K562 (cell line): ENCODE measurements around the gene PRTFDC1. TPM values are rescaled to one million over a fixed set of nuclear protein-coding genes. Genes with fewer than 3 reads are reported as not detected.

ENCODE experiments used
- MYNN ChIP-seq, 2 experiments: sonication (generic); formaldehyde crosslinking in 1 of 2; IDR thresholded peaks; 2 replicates each; pipeline versions ENCODE4 v1.5.0 to v1.6.1; 2016 to 2020; ENCODE audit warnings: antibody characterized with exemption in 1 of 2, missing genetic modification reagents in 1 of 2
- SNRNP70 ChIP-seq: fragments of 200-400 bp; formaldehyde crosslinking; optimal IDR thresholded peaks from 2 replicates; pipeline ENCODE3; 2017; ENCODE audit warnings: low read depth, low read length
- TOE1 ChIP-seq, 2 experiments: fragments of 450-650 bp in 1 of 2; sonication (generic) in 1 of 2; formaldehyde crosslinking in 1 of 2; IDR thresholded peaks; 2 replicates each; pipeline versions ENCODE4 v1.7.1 to v1.8.0; 2016 to 2022; ENCODE audit warnings: borderline replicate concordance in 2 of 2, mild to moderate bottlenecking in 2 of 2, antibody characterized with exemption in 1 of 2, inconsistent platforms in 1 of 2, low read depth in 1 of 2, missing genetic modification reagents in 1 of 2, moderate library complexity in 1 of 2
- polyA plus RNA-seq, 8 experiments: library from polyadenylated mRNA; depleted of rRNA in 4 of 8; stranded (reverse) in 5 of 8; unstranded in 3 of 8; fragments of >200 nt; fragmentation: Nextera tagmentation in 2 of 8; fragmentation: Illumina TruSeq in 1 of 8; extraction: Ambion mirVana in 2 of 8; extraction: Trizol in 1 of 8; gene quantifications; 2 replicates each; pipeline versions ENCODE4 v1.2.1 to v1.2.3, GENCODE V29; 2011 to 2014; ENCODE audit warnings: inconsistent platforms in 1 of 8, missing spikeins in 1 of 8
- total RNA-seq, 7 experiments: library from RNA; depleted of rRNA in 6 of 7; stranded (reverse); fragments of >200 nt in 6 of 7; fragmentation: Illumina TruSeq in 2 of 7; extraction: Trizol in 2 of 7; gene quantifications; 2 replicates each; pipeline versions ENCODE4 v1.2.1 to v1.2.3, GENCODE V29; 2011 to 2021; ENCODE audit warnings: low replicate concordance in 1 of 7
- TF ChIP-seq, protein P1 (sequence below): fragments of 250-450 bp; sonication (Bioruptor Pico); IDR thresholded peaks from 2 replicates; pipeline ENCODE4 v1.5.0; 2021
- TF ChIP-seq, protein P2 (sequence below): fragments of 450-650 bp; IDR thresholded peaks from 2 replicates; pipeline ENCODE4 v1.6.1; 2016; ENCODE audit warnings: low read depth
- TF ChIP-seq, protein P3 (sequence below): fragments of 200-800 bp; sonication (Bioruptor generic); IDR thresholded peaks from 2 replicates; pipeline ENCODE4 v1.6.1; 2017; ENCODE audit warnings: missing genetic modification characterization, missing compliant biosample characterization
- TF ChIP-seq, protein P4 (sequence below): fragments of 450-650 bp; conservative IDR thresholded peaks from 2 replicates; pipeline ENCODE4 v1.6.1; 2016; ENCODE audit warnings: missing genetic modification characterization, low read depth, mild to moderate bottlenecking, control low read depth, missing compliant biosample characterization
- TF ChIP-seq, protein P5 (sequence below): fragments of 250-450 bp; sonication (Bioruptor Pico); IDR thresholded peaks from 2 replicates; pipeline ENCODE4 v1.5.1; 2021; ENCODE audit warnings: mild to moderate bottlenecking

Gene PRTFDC1
- total and polyA plus RNA-seq, 9 of the 15 experiments (the other 6 are each of a cell fraction or from before 2014, with no cell fraction given), result 7.0 to 27.6 (median 10.0) TPM

DNA sequence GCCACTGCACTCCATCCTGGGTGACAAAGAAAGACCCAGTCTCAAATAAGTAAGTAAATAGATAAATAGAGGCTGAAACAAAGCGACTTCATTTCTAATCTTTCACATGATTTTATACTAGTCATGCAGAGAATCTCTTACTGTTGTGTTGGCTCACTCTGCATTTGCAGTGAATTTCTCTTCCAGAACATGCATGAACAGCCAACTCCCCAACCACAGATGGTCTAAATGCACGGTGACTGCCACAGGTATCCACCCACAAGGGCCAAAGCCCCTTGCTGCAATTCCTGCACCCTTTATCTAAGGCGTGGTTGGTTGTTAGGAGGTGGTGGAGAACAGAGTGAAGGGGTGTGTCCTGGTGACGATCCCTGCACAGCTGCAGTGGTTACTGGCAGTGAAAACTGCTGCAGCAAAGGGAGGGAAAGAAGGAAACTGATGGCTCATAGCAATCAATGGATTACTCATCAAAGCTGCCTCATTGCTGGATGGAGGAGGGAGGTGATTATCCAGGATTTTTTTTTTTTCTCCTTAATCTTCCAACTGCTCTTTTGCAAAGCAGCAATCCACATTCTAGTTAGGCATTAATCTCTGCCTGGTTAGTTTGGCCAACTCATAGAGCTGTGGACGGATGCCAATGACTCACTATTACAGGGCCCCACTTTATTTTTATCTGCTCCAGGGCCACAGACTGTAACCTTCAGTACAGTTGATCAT, 50.6 kb downstream of the PRTFDC1 start (continued):
- TF ChIP-seq MYNN (IDR thresholded peaks at IDR 0.05), result 0 out of 2 replicates have a peak, but pooled peaks have one; percentile 5
- no peak for TF ChIP-seq MYNN (CRISPR knock-in tag; IDR thresholded peaks at IDR 0.05)
- no peak for TF ChIP-seq TOE1 (IDR thresholded peaks at IDR 0.05; ENCODE audit: borderline replicate concordance)
- TF ChIP-seq TOE1 (CRISPR knock-in tag; IDR thresholded peaks at IDR 0.05; ENCODE audit: borderline replicate concordance, low read depth), result no peak
- TF ChIP-seq, protein P1, sequence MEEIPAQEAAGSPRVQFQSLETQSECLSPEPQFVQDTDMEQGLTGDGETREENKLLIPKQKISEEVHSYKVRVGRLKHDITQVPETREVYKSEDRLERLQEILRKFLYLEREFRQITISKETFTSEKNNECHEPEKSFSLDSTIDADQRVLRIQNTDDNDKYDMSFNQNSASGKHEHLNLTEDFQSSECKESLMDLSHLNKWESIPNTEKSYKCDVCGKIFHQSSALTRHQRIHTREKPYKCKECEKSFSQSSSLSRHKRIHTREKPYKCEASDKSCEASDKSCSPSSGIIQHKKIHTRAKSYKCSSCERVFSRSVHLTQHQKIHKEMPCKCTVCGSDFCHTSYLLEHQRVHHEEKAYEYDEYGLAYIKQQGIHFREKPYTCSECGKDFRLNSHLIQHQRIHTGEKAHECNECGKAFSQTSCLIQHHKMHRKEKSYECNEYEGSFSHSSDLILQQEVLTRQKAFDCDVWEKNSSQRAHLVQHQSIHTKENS, result no peak
- TF ChIP-seq, protein P2, sequence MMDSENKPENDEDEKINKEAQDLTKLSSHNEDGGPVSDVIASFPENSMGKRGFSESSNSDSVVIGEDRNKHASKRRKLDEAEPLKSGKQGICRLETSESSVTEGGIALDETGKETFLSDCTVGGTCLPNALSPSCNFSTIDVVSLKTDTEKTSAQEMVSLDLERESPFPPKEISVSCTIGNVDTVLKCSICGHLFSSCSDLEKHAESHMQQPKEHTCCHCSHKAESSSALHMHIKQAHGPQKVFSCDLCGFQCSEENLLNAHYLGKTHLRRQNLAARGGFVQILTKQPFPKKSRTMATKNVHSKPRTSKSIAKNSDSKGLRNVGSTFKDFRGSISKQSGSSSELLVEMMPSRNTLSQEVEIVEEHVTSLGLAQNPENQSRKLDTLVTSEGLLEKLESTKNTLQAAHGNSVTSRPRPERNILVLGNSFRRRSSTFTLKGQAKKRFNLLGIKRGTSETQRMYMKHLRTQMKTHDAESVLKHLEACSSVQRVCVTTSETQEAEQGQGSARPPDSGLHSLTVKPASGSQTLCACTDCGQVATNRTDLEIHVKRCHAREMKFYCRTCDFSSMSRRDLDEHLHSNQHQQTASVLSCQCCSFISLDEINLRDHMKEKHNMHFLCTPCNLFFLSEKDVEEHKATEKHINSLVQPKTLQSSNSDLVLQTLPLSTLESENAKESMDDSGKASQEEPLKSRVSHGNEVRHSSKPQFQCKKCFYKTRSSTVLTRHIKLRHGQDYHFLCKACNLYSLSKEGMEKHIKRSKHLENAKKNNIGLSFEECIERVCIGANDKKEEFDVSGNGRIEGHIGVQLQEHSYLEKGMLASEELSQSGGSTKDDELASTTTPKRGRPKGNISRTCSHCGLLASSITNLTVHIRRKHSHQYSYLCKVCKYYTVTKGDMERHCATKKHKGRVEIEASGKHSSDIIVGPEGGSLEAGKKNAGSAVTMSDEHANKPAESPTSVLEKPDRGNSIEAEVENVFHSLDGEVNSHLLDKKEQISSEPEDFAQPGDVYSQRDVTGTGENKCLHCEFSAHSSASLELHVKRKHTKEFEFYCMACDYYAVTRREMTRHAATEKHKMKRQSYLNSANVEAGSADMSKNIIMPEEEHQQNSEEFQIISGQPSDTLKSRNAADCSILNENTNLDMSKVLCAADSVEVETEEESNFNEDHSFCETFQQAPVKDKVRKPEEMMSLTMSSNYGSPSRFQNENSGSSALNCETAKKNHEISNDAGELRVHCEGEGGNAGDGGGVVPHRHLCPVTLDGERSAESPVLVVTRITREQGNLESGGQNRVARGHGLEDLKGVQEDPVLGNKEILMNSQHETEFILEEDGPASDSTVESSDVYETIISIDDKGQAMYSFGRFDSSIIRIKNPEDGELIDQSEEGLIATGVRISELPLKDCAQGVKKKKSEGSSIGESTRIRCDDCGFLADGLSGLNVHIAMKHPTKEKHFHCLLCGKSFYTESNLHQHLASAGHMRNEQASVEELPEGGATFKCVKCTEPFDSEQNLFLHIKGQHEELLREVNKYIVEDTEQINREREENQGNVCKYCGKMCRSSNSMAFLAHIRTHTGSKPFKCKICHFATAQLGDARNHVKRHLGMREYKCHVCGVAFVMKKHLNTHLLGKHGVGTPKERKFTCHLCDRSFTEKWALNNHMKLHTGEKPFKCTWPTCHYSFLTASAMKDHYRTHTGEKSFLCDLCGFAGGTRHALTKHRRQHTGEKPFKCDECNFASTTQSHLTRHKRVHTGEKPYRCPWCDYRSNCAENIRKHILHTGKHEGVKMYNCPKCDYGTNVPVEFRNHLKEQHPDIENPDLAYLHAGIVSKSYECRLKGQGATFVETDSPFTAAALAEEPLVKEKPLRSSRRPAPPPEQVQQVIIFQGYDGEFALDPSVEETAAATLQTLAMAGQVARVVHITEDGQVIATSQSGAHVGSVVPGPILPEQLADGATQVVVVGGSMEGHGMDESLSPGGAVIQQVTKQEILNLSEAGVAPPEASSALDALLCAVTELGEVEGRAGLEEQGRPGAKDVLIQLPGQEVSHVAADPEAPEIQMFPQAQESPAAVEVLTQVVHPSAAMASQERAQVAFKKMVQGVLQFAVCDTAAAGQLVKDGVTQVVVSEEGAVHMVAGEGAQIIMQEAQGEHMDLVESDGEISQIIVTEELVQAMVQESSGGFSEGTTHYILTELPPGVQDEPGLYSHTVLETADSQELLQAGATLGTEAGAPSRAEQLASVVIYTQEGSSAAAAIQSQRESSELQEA, result no peak
- TF ChIP-seq, protein P3, sequence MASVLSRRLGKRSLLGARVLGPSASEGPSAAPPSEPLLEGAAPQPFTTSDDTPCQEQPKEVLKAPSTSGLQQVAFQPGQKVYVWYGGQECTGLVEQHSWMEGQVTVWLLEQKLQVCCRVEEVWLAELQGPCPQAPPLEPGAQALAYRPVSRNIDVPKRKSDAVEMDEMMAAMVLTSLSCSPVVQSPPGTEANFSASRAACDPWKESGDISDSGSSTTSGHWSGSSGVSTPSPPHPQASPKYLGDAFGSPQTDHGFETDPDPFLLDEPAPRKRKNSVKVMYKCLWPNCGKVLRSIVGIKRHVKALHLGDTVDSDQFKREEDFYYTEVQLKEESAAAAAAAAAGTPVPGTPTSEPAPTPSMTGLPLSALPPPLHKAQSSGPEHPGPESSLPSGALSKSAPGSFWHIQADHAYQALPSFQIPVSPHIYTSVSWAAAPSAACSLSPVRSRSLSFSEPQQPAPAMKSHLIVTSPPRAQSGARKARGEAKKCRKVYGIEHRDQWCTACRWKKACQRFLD (CRISPR knock-in tag), result no peak
- TF ChIP-seq, protein P4, sequence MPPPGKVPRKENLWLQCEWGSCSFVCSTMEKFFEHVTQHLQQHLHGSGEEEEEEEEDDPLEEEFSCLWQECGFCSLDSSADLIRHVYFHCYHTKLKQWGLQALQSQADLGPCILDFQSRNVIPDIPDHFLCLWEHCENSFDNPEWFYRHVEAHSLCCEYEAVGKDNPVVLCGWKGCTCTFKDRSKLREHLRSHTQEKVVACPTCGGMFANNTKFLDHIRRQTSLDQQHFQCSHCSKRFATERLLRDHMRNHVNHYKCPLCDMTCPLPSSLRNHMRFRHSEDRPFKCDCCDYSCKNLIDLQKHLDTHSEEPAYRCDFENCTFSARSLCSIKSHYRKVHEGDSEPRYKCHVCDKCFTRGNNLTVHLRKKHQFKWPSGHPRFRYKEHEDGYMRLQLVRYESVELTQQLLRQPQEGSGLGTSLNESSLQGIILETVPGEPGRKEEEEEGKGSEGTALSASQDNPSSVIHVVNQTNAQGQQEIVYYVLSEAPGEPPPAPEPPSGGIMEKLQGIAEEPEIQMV (tag), result no peak
- no peak for TF ChIP-seq SNRNP70
- TF ChIP-seq, protein P5, sequence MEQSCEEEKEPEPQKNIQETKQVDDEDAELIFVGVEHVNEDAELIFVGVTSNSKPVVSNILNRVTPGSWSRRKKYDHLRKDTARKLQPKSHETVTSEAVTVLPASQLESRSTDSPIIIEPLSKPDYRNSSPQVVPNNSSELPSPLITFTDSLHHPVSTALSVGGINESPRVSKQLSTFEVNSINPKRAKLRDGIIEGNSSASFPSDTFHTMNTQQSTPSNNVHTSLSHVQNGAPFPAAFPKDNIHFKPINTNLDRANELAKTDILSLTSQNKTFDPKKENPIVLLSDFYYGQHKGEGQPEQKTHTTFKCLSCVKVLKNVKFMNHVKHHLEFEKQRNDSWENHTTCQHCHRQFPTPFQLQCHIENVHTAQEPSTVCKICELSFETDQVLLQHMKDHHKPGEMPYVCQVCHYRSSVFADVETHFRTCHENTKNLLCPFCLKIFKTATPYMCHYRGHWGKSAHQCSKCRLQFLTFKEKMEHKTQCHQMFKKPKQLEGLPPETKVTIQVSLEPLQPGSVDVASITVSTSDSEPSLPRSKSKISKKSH (CRISPR knock-in tag), result no peak
